Kidney (tissue), 14 donors: Measurements from ENCODE around the gene ZNF469. TPM values are rescaled to one million over a fixed set of nuclear protein-coding genes. Genes with fewer than 3 reads are reported as not detected.

ENCODE experiments used
- DNase-seq, 5 donors: peaks; one replicate each; pipeline ENCODE4 v3.0.0-alpha.2; 2013 to 2020
- FAIRE-seq: peaks from 2 replicates; lab custom pipeline; 2012; peaks lifted over from hg19 to GRCh38; lab: Jason Lieb, UNC
- H3K27ac ChIP-seq, 2 donors: one replicate each; pipeline ENCODE4 v1.7.0; 2013; ENCODE audit warnings: low read depth in 2 of 2, low read length in 2 of 2, inconsistent platforms in 1 of 2
- H3K27me3 ChIP-seq: one replicate; pipeline ENCODE4 v1.7.1; 2013; ENCODE audit warnings: low read length, inconsistent platforms; ENCODE audit not compliant: control insufficient read depth, insufficient read depth
- H3K36me3 ChIP-seq, 3 donors: one replicate each; pipeline versions ENCODE4 v1.7.0 to v1.7.1; 2013; ENCODE audit warnings: low read length in 3 of 3, control low read depth in 1 of 3, inconsistent platforms in 1 of 3; ENCODE audit not compliant: insufficient read depth in 3 of 3, control insufficient read depth in 2 of 3
- H3K4me1 ChIP-seq, 3 donors: one replicate each; pipeline versions ENCODE4 v1.7.0 to v1.7.1; 2013; ENCODE audit warnings: low read length in 3 of 3, inconsistent platforms in 1 of 3, low read depth in 1 of 3; ENCODE audit not compliant: control insufficient read depth in 2 of 3, insufficient read depth in 2 of 3
- H3K4me3 ChIP-seq, 3 donors: one replicate each; pipeline versions ENCODE4 v1.7.0 to v1.8.1; 2013; ENCODE audit warnings: low read length in 3 of 3, control low read depth in 1 of 3, inconsistent platforms in 1 of 3
- H3K9ac ChIP-seq, 3 donors: one replicate each; pipeline versions ENCODE4 v1.7.0 to v1.7.1; 2013; ENCODE audit warnings: low read length in 3 of 3, control low read depth in 1 of 3, inconsistent platforms in 1 of 3
- H3K9me3 ChIP-seq, 3 donors: one replicate each; pipeline versions ENCODE4 v1.7.0 to v1.7.1; 2013; ENCODE audit warnings: low read length in 3 of 3, control low read depth in 1 of 3, inconsistent platforms in 1 of 3; ENCODE audit not compliant: control insufficient read depth in 2 of 3, insufficient read depth in 1 of 3
- CTCF ChIP-seq: IDR thresholded peaks from 3 replicates; pipeline ENCODE4 v1.5.1; 2012; ENCODE audit warnings: mild to moderate bottlenecking, moderate library complexity, borderline replicate concordance; ENCODE audit not compliant: insufficient read depth; ENCODE audit errors: extremely low read depth
- intact Hi-C: fragments of 100-400 bp; cut with DNase I; formaldehyde crosslinking; loops from one replicate; pipeline ENCODE4 v1.11.1; 2022
- polyA plus RNA-seq: library from polyadenylated mRNA; stranded (reverse); fragments of 350-450 nt; fragmentation: Illumina TruSeq; extraction: RNeasy Lipid Tissue Mini Kit (QIAGEN cat#74804); gene quantifications from one replicate; pipeline ENCODE4 v1.2.3, GENCODE V29; 2014; ENCODE audit warnings: low read depth, low replicate concordance; ENCODE audit not compliant: insufficient read depth
- total RNA-seq: library from RNA; stranded (reverse); fragmentation: NEBNext Ultra II Directional; extraction: Animal tissue kit (Norgen Biotek cat#: 25700); gene quantifications from one replicate; pipeline ENCODE4 v1.2.1, GENCODE V29; 2021
- donor health status: control.
- donor health status: control.
- donor health status: control.
- donor health status: control.
- donor health status: control.
- donor health status: DM: yes; HTN: yes; CAD: no.
- donor health status: Normal renal cell carcinoma (clear cell type).

Gene ZNF469
- total and polyA plus RNA-seq, 2 donors from 2014 or later = 0.09 to 1.6 TPM

GRCh38 chr16:88338111-88338510 is 44.6 kb upstream of the ZNF469 start:
- Histone ChIP-seq H3K9ac (no peak overlapping the region), H3K4me1 (no peaks in the 10 kb centered on the region), H3K4me3 (no peak overlapping the region), H3K36me3 (no peaks in the 10 kb centered on the region), H3K27me3 (no peaks in the 10 kb centered on the region), H3K9me3 (peaks cover 0 to 3% (median 2%) of the 10 kb centered on the region in 3 donors), H3K27ac (no peak overlapping the region)
- TF ChIP-seq CTCF = no peak
- DNase-seq = peak in 1 of 5 donors; percentile 56
- intact Hi-C loops = no loop called here
- no peak for FAIRE-seq

GRCh38 chr16:88338896-88339295 is 43.9 kb upstream of the ZNF469 start:
- DNase-seq = peak in 1 of 5 donors; percentile 41
- Histone ChIP-seq H3K9me3 (peaks cover 0 to 3% (median 3%) of the 10 kb centered on the region in 3 donors), H3K4me3 (no peak overlapping the region), H3K36me3 (no peaks in the 10 kb centered on the region), H3K9ac (no peak overlapping the region), H3K4me1 (no peaks in the 10 kb centered on the region), H3K27ac (no peak overlapping the region), H3K27me3 (no peaks in the 10 kb centered on the region)
- FAIRE-seq = no peak
- intact Hi-C loops = no loop called here
- no peak for TF ChIP-seq CTCF

- Histone ChIP-seq H3K27ac (no peak overlapping the region), H3K27me3 (no peaks in the 10 kb centered on the region), H3K9me3 (peaks cover 0 to 3% (median 3%) of the 10 kb centered on the region in 3 donors), H3K9ac (no peak overlapping the region), H3K4me1 (no peaks in the 10 kb centered on the region), H3K36me3 (no peaks in the 10 kb centered on the region), H3K4me3 (no peak overlapping the region)
- intact Hi-C loops = no loop called here
- no peak for TF ChIP-seq CTCF
- peak; percentile 53 to 74 (median 59) for DNase-seq
- no peak for FAIRE-seq
These were observed 42.6 kb upstream of the ZNF469 start for GRCh38 chr16:88339930-88340754.
